Stimulated activated CD8-positive, alpha-beta memory T cell treated with anti-CD3 and anti-CD28 coated beads, Interleukin-12 subunit alpha, Interleukin-12 subunit beta, amount 100 ng/mL, for 1 hour (primary cell): ENCODE data around the gene RGS19.

Experiments
- DNase-seq: peaks from one replicate; pipeline ENCODE4 v3.0.0-alpha.2; 2020; ENCODE audit warnings: low read depth

RGS19 gene

DNA sequence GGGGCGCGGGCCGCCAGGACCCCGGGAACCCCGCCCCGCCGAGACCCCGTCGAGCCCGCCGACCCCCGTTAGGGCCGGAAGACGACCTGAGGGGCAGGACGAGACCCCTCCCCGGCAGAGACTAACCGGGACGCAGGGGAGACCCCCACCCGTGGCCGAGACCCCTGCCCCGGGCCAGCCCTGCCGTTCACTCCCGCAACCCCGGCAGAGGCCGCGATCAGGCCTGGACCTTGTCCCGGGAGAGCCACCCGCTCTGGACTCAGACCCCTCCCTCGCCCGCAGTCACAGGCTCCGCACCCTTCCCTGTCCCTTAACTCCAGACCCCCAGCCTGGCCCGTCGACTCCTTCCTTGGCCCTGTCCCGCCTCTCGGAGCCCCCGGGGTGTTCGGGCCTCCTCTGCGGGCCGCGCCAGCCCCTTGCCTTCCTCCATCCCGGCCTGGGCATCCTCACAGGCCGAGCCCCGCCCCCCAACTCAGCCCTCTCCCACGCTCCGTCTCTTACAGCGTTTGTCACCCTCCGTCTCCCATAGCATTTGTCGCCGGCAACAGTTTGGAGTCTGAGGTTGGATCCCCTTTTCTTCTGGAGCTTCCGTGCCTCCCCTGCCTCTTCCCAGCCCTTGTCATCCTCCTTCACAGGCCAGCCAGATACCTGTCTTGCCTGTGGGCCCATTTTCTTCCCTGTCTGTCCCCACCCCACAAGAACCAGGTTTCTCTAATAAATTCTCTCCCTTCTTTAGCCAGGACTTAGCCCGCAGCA lies 15.8 kb downstream of the RGS19 start:
- no peak for DNase-seq

DNA sequence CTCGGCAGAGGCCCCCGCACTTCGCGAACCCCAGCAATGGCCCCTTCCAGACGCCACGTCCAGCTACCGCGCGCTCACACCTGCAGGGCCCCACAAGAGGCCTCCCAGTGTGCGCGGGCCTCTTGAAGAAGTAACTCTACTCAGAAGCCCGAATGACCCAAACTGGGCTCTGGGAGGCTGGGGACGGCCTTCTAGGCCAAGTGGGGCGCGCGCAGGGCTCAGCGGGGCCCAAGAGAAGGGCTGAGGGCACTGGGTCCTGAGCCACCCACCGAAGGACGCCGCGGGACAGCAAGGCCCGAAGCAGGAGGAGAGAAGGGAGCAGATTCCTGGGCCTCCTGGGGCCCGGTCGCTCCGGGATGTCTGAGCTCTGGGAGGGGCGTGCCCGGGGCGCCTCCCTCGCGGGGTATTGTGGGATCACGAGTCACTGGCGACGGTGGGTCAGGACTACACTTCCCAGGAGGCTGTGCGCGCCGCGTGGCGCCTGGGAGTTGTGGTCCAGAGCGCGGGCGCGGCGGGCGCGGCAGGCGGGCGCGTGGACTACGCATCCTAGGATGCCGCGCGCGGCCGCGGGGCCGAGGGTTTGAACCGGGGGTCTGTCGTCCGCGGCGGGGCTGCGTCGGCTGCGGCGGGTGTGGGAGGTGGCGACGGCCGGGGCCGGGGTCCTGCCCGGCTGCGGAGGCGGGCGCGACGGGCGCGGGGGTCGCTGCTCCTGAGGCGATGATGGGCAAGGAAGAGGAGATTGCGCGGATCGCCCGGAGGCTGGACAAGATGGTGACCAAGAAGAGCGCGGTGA lies 16.5 kb downstream of the RGS19 start, which contains the start of gene TCEA2:
Gene TCEA2 (plus strand): TSS at position 603 of the 793 bp plus-strand sequence. CDS start 115 bp downstream, at position 718.
- DNase-seq = peak; percentile 88

DNA sequence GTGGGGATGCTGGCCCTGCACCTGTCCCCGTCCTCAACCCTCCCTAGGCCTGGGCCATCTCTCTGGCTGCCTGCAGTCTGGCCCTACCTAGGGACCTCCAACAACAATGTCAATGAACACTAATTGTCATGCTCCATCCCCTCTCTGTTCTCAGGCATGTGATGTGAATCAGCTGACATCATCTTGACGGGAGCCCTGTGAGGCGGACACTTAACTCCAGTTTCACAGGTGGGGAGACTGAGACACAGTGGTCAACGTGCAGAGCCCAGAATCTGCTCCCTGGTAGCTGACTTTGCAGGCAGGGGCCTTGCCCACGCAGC lies 17.1 kb downstream of the RGS19 start:
- DNase-seq = no peak

DNA sequence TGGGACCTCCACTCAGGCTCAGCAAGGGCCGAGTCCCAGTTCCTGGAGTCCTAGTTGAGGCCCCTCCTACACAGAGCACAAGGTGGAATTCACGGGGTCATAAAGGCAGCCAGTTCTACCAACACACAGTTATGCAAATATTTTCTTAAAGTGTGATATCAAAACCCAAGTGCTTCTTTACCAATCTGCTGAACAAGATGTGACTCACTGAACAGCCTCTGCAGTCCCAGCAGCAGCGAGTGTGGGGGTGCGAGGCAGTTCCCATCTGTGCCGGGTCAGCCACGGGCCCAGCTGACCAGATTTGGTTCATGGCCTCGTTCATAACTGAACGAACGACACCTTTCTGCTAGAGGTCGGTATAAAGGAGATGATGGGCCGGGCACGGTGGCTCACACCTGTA lies 20.8 kb downstream of the RGS19 start:
- DNase-seq = no peak

DNA sequence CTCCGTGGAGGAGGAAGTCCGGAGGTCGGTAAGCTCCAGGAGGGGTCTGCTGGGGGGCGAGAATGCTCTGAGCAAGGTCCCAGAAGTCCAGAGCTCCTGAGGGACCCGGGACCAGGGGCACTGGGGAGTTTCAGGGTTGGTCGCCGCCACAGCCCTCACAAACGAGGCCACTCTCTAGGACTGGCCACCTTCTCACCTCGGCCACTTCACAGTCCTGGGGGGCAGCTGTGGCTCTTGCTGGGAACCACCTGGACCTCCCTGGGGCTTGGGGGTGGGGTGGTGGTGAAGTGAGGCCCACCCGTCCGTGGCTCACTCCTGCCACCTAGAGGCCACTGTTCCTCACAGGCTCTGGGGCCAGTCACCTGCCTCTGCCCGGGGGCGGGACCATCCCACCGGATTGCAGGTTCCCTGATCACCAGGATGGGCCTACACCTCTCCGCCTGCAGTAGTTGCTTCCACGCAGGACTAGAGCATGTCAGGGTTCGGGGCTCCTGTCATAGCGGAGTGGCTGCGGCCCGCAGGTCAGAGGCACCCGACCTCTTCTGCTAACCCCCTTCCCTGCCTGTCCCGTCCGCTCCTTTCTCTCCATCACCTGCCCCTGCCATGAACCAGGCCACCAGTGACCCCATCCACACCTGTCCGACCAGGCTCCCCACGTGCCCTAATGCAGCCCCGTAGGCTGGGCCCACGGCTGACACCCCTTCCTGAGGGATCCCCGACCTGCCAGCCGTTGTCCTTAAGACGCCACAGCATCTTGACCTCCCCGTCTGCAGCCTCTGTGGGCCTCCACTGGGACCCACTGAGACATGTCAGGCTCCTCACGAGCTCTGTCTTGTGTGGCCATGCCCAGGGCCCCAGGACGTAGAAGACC lies 21.5 kb downstream of the RGS19 start:
- DNase-seq = peak; percentile 70

DNA sequence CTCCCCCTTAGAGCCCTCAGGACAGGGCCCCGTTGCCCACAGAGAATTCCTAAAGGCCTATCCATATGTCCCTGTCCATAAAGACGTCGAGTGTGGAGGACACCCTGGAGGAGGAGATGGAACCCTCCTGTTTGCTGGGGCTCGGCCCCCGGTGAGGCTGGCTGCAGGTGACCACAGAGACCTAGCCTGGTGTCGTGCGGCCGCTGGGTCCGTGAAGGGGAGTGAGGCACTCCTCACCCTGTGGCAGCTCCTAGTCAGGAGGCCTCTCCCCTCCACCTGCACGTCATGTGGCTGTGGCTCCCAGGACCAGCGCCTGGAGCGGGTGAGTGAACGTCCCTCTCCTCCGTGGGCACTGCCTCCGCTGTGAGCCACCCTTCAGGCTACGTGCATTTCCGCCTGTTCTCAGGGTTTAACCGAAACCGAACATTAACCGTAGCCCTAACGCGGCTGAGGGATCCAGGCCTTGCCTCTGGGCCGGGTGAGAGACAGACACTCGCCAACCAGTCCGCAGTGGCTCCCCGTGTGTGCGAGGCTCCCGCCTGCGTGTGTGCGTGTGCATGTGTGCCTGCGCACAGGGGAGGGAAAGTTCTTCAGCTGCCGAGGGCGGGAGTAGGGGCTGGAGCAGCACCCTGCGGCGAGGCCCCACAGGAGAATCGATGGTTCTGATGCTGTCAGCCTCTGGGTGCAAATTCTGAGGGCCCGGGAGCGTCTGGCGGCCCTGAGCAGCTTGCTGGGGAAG lies 22.3 kb downstream of the RGS19 start:
- DNase-seq = no peak

DNA sequence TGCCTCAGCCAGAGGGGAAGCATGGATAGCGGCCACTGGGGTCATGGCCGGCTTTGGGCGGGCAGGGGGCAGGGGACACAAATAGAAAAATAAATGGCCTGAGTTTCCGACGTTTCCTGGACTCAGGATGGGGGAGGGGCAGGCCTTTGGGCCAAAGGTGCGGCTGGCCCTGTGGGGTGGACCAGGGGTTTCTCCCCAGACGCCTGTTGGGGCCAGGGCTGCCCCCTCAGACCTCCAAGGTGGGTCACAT lies 22.8 kb downstream of the RGS19 start:
- no peak for DNase-seq

DNA sequence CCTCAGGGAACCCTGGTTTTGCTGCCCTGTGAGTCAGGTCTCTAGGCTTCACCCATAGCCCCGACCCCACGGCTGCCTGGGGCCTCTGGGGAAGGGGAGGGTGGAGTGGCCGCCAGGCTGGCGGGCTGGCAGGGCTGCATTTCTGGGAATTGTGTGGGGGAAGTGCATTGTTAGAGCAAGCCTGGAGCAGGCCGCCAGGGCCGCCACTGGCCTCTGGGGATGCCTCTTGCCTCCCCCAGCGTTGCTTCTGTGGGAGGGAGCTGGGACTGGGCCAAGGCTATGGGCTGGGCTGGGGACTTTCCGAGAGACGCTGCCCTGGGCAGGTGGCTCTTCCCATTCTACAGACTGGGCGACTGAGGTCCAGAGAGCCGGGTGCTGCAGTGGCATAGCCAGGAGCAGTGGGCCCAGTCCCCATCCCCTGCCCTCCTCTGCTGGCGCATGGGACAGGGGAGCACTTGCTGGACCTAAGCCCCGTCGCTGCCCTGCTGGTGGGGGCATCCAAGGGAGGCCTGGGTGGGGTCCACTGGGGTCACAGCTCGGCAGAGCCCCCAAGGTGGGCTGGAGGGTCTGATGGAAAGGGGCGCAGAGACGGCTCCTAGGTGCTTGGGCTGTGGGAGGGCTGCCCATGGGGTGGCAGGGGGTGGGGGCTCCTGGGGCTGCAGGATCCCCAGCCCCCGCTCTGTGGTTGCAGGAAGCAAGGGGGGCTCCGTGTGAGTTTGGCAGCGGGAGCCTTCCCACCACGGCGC lies 23.3 kb downstream of the RGS19 start:
- no peak for DNase-seq

DNA sequence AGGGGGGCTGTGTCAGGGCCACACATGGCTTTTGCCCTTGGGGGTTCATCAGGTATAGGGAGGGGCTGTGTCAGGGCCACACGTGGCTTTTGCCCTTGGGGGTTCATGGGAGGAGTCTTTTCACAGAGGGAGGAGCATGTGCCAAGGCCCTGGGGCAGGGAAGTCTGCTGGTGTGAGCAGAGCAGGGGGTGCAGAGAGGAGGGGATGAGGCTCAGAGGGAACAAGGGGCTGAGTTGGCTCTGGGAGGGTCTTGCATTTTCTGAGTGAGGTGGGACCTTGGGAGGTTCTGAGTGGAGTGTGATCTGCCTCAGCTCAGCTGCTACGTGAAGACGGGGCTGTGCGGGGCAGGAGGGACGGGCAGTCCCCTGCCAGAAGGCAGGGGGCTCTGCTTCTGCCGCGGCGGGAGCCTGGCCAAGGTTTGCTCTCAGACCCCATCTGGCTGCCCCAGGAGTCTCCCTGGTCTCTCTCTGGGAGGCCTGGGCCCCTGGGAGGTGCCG lies 23.9 kb downstream of the RGS19 start:
- DNase-seq = no peak

DNA sequence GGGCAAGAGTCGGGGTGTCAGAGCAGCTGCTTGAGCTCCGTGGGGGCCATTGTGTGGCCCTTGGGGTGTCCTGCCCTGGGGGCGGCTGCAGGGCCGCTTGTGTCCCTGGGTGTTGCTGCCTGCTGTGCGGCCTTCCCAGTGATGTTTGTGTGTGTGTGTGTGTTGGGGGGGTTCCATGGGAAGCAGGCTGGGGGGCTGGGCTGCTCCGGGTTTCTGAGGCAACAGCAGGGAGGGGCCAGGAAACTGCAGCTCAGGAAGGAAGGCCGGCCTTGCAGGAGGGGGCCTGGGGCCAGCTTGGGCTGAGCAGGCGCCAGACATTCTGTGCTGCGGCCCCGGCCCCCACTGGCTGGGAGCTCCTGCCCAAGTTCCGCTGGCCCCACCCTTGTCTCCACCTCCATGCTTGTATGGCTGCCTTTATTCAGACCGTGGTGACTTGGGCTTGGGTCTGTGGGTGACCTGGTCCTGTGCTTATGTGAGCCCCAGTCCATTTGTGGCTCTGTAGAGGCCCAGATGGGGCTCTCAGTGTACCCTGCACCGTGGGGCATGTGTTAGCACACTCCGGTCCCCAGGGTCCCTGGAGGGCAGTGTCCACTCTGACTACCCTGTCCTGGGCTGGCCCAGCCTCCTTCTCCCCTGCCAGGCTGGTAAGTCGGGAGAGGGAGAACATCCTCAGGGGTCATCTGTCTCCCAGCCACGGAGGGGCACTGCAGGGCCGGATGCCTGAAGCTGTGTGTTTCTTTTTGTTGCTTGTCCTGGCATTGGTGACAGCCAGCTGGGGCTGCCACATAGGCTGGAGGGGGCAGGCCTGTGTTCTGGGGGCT lies 25.3 kb downstream of the RGS19 start:
- DNase-seq = no peak

DNA sequence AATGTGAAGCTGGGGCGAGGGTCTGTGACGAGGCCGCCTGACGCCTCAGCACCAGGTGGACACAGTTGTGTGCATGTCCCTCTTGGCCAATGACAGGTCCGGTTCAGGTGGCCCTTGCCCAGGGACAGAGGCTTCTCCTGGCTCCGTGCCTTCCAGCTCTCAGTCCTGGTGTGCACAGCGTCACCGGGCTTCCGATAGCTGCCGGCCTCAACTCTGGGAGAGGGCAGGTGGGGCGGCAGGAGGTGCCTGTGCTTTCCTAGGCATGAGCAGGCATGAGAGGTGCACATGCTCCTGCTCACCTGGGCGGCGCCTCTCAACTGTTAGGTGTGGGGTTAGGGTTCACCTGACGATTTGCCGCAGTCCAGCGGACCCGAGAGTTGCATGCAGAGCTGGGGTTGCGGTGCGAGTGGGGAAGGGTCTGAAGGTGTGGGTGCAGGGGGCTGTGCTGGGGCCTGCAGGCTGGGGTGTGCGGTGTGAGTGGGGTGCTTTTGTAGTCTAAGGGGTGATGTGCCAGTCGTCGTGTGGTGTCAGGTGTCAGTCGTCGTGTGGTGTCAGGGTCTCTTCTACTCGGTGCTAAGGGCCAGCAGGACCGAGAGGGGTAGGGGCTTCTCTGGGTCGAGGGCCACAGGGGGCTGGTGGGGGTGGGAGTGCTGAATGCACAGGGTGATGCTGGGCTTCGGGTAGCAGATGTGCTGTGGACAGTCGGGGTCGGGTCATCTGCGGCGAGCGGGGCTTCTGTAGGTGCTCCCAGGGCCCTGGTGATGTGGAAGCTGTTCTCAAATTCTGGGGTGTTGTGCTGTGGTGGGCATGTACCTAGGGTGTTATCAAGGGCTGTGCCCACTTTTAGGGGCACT lies 26.1 kb downstream of the RGS19 start:
- no peak for DNase-seq

DNA sequence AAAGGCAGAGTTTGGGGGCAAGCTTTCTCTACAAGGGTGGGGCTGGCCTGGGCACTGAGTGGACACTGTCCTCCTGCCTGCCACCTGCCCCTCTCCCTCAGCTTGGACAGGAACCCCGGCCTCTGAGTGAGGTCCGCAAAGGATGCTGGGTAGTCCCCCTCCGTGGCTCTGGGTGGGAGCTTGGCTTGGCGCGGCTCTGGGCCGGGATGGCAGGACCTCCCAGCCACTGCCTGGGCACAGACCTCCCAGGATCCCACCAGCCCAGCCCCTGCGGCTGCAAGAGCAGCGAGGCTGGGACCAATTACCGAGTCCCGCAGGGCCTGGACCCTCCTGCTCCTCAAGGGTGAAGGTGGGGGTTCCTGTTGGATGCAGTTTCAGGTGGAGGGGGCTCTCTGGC lies 27.0 kb downstream of the RGS19 start:
- no peak for DNase-seq

DNA sequence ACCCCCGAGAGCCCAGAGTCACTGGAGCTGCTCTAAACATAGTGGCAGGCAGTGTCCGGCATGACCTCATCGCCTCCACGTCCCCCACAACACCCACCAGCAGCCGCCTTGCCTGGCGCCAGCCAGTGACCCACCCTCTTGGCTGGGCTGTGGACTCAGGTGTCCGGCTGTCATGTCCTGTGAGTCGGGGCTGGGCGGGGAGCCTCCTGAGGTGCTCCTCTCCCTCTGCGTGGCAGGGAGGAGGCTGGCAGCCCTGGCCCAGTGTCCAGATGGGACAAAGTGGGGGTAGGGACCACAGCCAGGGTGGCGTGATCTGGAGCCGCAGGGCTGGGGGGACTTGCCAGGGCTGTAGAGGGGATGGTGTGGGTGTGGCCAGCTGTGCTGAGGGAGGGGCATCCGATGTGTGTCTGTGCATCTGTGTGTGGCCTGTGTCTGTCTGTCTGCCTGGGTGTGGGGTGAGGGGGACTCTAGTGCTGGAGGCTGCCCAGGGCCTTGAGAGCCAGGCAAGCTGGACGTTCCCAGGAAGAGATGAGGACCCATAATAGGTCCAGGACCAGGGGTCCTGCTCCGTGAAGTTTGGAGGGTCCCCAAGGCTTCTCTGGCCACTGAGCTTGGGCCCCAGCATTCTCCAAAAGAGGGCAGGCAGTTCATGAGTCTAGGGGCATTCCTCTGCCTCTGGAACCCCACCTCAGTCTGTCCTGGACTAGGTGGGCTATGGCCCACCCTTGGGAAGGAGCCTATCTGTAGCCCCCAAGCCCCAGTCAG lies 27.6 kb downstream of the RGS19 start:
- no peak for DNase-seq

DNA sequence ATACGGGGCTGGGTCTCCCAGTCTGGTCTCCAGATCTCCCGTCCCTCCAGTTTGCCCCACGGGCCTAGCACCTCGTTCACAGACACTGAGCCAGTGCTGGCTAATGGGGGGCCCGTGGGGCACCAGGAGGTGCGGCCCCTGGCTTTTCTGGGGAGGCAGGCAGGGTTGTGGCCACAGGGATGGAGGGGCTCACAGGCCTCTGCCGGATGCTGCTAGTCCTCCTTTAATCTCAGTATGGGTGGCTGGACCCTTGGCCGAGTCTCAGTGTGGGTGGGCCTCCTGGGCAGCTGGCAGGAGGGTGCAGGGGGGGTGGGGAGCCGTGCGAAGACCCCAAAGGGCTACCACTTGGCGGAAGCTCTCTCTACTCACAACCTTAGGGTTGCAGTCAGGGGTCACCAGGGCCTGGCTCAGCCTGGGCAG lies 28.3 kb downstream of the RGS19 start:
- DNase-seq = no peak

DNA sequence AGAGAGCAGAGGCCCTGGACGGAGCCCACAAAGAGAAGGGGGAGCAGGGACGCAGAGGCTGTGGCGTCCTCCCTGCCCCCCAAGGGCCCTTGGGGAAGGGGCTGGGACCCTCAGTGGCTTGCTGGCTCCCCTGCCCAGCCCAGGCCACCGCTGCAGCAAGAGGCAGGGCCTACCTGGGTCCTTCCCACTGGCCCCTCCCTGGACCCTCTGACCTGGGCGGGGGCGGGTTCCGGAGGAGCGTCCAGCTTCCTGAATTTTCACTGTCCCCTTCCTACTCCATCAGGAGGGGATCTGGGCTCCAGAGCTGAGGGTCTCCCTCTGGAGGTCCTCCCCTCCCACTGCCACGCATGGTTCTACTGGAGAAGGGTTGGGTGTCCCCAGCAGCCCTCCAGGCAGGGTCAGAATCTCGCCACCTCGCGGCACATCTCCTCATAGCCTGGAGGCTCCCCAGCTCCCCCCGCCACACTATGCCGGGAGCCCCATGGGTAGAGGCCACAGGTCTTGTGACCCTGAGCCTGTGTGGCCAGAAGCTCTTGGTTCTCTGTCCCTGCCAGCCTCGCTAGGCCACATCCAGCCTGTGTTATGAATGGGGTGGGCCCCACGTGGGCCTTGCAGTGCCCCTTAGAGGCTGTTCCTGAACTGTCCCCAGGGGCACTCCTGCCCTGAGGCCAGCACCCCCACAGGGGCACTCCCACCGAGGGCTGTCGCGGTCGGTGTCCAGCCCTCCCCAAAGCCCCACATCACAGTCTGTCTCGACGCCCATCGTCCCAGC lies 28.9 kb downstream of the RGS19 start:
- no peak for DNase-seq

DNA sequence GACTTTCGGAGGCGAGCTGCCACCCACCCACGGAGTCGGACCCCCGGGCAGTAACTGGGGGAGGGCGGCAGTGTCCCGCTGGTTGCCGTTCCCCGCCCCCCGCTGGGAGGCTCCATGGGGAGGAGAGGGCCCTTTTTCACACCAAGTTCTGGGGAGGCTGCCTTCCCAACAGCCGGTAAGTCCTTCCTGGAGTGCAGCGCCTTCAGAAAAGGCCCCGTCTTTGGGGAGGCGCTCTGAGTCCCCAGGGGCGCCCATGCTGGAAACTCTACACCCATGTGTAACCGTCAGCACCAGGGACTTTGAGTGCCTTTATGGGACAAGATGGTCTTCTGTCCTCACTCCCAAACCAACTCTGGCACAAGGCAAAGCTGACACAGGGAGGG lies 29.4 kb downstream of the RGS19 start:
- no peak for DNase-seq

DNA sequence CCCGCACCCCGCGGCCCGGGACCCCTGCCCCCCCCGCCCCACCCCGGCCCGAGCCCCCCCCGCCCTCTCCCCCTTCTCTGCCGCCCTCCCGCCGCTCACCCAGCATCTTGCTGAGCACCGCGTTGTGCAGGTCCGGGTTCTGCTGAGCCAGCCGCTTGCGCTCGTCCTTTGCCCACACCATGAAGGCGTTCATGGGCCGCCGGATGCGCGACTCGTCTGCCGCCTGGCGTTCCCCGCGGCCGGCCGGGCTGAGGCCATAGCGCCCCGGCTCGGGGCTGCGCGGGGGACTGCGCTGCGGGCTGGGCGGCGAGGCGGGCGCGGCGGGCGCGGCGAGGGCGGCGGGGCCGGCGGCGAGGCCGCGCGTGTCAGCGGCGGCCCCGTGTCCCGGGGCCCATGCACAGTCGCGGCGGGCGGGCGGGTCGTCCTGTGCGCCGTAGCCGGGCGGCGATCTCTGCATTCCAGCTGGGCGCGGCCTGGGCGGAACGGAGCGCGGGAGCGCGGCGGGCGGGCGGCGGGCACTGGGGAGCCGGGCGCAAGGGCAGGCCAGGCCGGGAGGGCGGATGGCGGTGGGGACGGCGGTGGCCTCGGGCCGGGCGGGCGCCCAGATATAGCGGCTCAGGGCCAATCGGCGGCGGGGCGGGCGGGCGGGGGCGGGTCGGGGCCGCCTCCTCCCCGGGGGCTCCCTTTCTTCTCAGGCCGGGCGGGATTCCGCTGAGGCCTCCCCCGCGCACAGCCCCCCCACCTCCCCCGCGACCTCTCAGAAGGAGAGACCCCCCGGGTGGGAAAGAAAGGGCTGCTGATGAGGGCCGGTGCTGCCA lies 30.0 kb downstream of the RGS19 start, which contains the start of gene SOX18:
Gene SOX18 (minus strand): TSS at position 580 of the 818 bp plus-strand sequence. CDS start 123 bp downstream, at position 457.
- DNase-seq = no peak
